ENCODE data around the gene KLF4. TPM values are rescaled to one million over a fixed set of nuclear protein-coding genes. Genes with fewer than 3 reads are reported as not detected.

The KLF4 gene
- total and polyA plus RNA-seq, 12 donors = 16.7 to 62.2 (median 28.9) TPM

DNA sequence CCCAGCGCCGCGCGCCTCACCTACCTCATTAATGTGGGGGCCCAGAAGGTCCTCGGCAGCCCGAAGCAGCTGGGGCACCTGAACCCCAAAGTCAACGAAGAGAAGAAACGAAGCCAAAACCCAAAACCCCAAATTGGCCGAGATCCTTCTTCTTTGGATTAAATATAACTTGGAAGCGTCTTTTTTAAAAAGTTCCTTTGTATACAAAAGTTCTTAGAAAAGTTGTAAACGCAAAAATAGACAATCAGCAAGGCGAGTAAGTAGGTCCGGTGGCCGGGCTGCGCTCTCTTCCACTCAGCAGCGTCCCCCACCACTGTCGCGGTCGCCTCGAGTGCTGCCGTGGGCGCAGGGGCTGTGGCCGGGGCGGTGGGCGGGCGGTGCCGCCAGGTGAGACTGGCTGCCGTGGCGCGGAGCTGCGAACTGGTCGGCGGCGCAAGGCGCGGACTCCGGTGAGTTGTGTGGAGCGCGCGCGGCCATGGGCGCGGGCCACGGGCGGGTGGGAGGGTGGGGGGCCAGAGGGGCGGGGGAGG, 360 bp downstream of the KLF4 start:
- ATAC-seq (peak in 1 of 8 donors; percentile 25), DNase-seq (peak in 1 of 2 donors; percentile 11)
- WGBS, 2 donors = 1% methylated on average over 41 to 45 of the region's 46 CpGs
- Histone ChIP-seq H3K27me3 (peaks cover 0 to 48% (median 0%) of the 10 kb centered on the region in 7 donors), H3K36me3 (peaks cover 0 to 37% (median 8%) of the 10 kb centered on the region in 9 donors), H3K9me3 (no peaks in the 10 kb centered on the region), H3K4me3 (peak overlapping the region; percentile 60 to 94 (median 80)), H3K27ac (peak overlapping the region; percentile 77 to 98 (median 94)), H3K4me1 (peaks cover 3 to 71% (median 19%) of the 10 kb centered on the region in 9 donors)
- TF ChIP-seq, protein P1, sequence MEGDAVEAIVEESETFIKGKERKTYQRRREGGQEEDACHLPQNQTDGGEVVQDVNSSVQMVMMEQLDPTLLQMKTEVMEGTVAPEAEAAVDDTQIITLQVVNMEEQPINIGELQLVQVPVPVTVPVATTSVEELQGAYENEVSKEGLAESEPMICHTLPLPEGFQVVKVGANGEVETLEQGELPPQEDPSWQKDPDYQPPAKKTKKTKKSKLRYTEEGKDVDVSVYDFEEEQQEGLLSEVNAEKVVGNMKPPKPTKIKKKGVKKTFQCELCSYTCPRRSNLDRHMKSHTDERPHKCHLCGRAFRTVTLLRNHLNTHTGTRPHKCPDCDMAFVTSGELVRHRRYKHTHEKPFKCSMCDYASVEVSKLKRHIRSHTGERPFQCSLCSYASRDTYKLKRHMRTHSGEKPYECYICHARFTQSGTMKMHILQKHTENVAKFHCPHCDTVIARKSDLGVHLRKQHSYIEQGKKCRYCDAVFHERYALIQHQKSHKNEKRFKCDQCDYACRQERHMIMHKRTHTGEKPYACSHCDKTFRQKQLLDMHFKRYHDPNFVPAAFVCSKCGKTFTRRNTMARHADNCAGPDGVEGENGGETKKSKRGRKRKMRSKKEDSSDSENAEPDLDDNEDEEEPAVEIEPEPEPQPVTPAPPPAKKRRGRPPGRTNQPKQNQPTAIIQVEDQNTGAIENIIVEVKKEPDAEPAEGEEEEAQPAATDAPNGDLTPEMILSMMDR (IDR thresholded peaks at IDR 0.05) = no peak
- intact Hi-C loops (cut with DNase I) = loop anchor here in 9 of 10 donors (1.0 to 10.0 kb wide), 18 partner anchors 98 to 1276 kb away; no protein-coding TSS in a partner anchor

- 1% methylated on average over 80 of the region's 80 CpGs for WGBS, 2 donors
- H3K27ac ChIP-seq = peak overlapping the region; percentile 77 to 98 (median 94)
- H3K9me3 ChIP-seq = no peaks in the 10 kb centered on the region
- H3K4me1 ChIP-seq = peaks cover 3 to 71% (median 19%) of the 10 kb centered on the region in 9 donors
- peaks cover 0 to 43% (median 8%) of the 10 kb centered on the region in 9 donors for H3K36me3 ChIP-seq
- H3K27me3 ChIP-seq = peaks cover 0 to 48% (median 0%) of the 10 kb centered on the region in 7 donors
- intact Hi-C loops (cut with DNase I) = loop anchor here in 9 of 10 donors (1.0 to 10.0 kb wide), 18 partner anchors 99 to 1276 kb away; no protein-coding TSS in a partner anchor
- ATAC-seq = peak; percentile 13 to 51 (median 28)
- peak; percentile 69 to 75 for DNase-seq
- TF ChIP-seq, protein P1 (IDR thresholded peaks at IDR 0.05) = no peak
- H3K4me3 ChIP-seq = peak overlapping the region; percentile 60 to 94 (median 80)
Observed at GRCh38 chr9:107488375-107489143, 1.0 kb downstream of the KLF4 start.

DNA sequence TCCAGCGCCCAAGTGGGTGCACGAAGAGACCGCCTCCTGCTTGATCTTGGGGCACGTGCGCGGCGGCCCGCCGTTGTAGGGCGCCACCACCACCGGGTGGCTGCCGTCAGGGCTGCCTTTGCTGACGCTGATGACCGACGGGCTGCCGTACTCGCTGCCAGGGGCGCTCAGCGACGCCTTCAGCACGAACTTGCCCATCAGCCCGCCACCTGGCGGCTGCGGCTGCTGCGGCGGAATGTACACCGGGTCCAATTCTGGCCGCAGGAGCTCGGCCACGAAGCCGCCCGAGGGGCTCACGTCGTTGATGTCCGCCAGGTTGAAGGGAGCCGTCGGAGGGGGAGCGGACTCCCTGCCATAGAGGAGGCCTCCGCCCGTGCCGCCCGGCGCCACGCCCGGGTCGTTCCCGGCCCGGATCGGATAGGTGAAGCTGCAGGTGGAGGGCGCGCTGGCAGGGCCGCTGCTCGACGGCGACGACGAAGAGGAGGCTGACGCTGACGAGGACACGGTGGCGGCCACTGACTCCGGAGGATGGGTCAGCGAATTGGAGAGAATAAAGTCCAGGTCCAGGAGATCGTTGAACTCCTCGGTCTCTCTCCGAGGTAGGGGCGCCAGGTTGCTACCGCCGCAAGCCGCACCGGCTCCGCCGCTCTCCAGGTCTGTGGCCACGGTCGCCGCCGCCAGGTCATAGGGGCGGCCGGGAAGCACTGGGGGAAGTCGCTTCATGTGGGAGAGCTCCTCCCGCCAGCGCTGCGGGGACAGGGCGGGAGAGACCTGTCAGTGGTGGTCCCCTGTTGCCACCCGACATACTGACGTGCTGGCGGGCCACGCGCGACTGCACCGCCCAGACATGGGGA, 1.8 kb downstream of the KLF4 start:
- Histone ChIP-seq H3K27me3 (peaks cover 0 to 48% (median 0%) of the 10 kb centered on the region in 7 donors), H3K4me1 (peaks cover 3 to 71% (median 19%) of the 10 kb centered on the region in 9 donors), H3K36me3 (peaks cover 0 to 45% (median 8%) of the 10 kb centered on the region in 9 donors), H3K27ac (peak overlapping the region; percentile 77 to 98 (median 94)), H3K4me3 (peak overlapping the region; percentile 60 to 94 (median 80)), H3K9me3 (no peaks in the 10 kb centered on the region)
- peak; percentile 50 to 67 for DNase-seq
- intact Hi-C loops (cut with DNase I) = loop anchor here in 9 of 10 donors (1.0 to 10.0 kb wide), 18 partner anchors 100 to 1277 kb away; no protein-coding TSS in a partner anchor
- WGBS, 2 donors = 4 to 12% methylated on average over 82 to 91 of the region's 91 CpGs
- peak in 6 of 8 donors; percentile 1 to 17 (median 7) for ATAC-seq
- TF ChIP-seq, protein P1 (IDR thresholded peaks at IDR 0.05) = peak; percentile 15 to 71 (median 54)
